HEK293 (cell line): Measurements from ENCODE around the gene RNU7-1.

ENCODE experiments used
- FEZF1 ChIP-seq: fragments of 450-650 bp; formaldehyde crosslinking; IDR thresholded peaks from 2 replicates; pipeline ENCODE4 v1.5.1; 2016; ENCODE audit warnings: missing biosample characterization, missing genetic modification characterization
- GLI2 ChIP-seq: fragments of 450-650 bp; formaldehyde crosslinking; IDR thresholded peaks from 2 replicates; pipeline ENCODE4; 2017; ENCODE audit warnings: missing biosample characterization, missing genetic modification characterization, low read depth, borderline replicate concordance
- KLF16 ChIP-seq: fragments of 450-650 bp; formaldehyde crosslinking; IDR thresholded peaks from 2 replicates; pipeline ENCODE4 v1.5.1; 2017; ENCODE audit warnings: missing biosample characterization, missing genetic modification characterization
- PRDM2 ChIP-seq: fragments of 450-650 bp; formaldehyde crosslinking; IDR thresholded peaks from 2 replicates; pipeline ENCODE4 v1.5.1; 2016; ENCODE audit warnings: missing biosample characterization, missing genetic modification characterization, borderline replicate concordance
- SP3 ChIP-seq: fragments of 450-650 bp; formaldehyde crosslinking; IDR thresholded peaks from 2 replicates; pipeline ENCODE4 v1.5.1; 2016; ENCODE audit warnings: missing biosample characterization, missing genetic modification characterization
- SP7 ChIP-seq: fragments of 450-650 bp; formaldehyde crosslinking; IDR thresholded peaks from 2 replicates; pipeline ENCODE4 v1.5.1; 2016; ENCODE audit warnings: missing biosample characterization, missing genetic modification characterization
- YY1 ChIP-seq: fragments of 450-650 bp; formaldehyde crosslinking; IDR thresholded peaks from 2 replicates; pipeline ENCODE4 v1.5.1; 2018; ENCODE audit warnings: missing biosample characterization, missing genetic modification characterization
- ZBTB11 ChIP-seq: fragments of 450-650 bp; formaldehyde crosslinking; conservative IDR thresholded peaks from 2 replicates; pipeline ENCODE4 v1.5.1; 2016; ENCODE audit warnings: low read depth, missing biosample characterization, missing genetic modification characterization
- ZFP3 ChIP-seq: fragments of 450-650 bp; formaldehyde crosslinking; IDR thresholded peaks from 2 replicates; pipeline ENCODE4 v1.5.1; 2016; ENCODE audit warnings: low read depth, missing biosample characterization, missing genetic modification characterization
- ZIC2 ChIP-seq: fragments of 450-650 bp; formaldehyde crosslinking; IDR thresholded peaks from 2 replicates; pipeline ENCODE4 v1.5.1; 2016; ENCODE audit warnings: missing biosample characterization, missing genetic modification characterization
- ZNF138 ChIP-seq: fragments of 450-650 bp; formaldehyde crosslinking; IDR thresholded peaks from 2 replicates; pipeline ENCODE4 v1.5.1; 2016; ENCODE audit warnings: missing biosample characterization, missing genetic modification characterization, borderline replicate concordance
- ZNF146 ChIP-seq: fragments of 450-650 bp; formaldehyde crosslinking; IDR thresholded peaks from 2 replicates; pipeline ENCODE4 v1.5.1; 2016; ENCODE audit warnings: missing biosample characterization, missing genetic modification characterization
- ZNF223 ChIP-seq: fragments of 450-650 bp; formaldehyde crosslinking; IDR thresholded peaks from 2 replicates; pipeline ENCODE4 v1.5.1; 2016; ENCODE audit warnings: missing biosample characterization, missing genetic modification characterization
- ZNF23 ChIP-seq: fragments of 450-650 bp; formaldehyde crosslinking; IDR thresholded peaks from 2 replicates; pipeline ENCODE4 v1.5.1; 2016; ENCODE audit warnings: missing biosample characterization, missing genetic modification characterization, borderline replicate concordance
- ZNF362 ChIP-seq: fragments of 450-650 bp; formaldehyde crosslinking; IDR thresholded peaks from 2 replicates; pipeline ENCODE4 v1.5.1; 2016; ENCODE audit warnings: missing biosample characterization, missing genetic modification characterization
- ZNF394 ChIP-seq: fragments of 450-650 bp; formaldehyde crosslinking; IDR thresholded peaks from 2 replicates; pipeline ENCODE4 v1.5.1; 2016; ENCODE audit warnings: missing biosample characterization, missing genetic modification characterization, mild to moderate bottlenecking, moderate library complexity, borderline replicate concordance
- ZNF426 ChIP-seq: fragments of 450-650 bp; formaldehyde crosslinking; IDR thresholded peaks from 2 replicates; pipeline ENCODE4 v1.5.1; 2017; ENCODE audit warnings: missing biosample characterization, missing genetic modification characterization, mild to moderate bottlenecking, inconsistent platforms, moderate library complexity
- ZNF449 ChIP-seq: fragments of 450-650 bp; formaldehyde crosslinking; IDR thresholded peaks from 2 replicates; pipeline ENCODE4 v1.5.1; 2017; ENCODE audit warnings: missing biosample characterization, mild to moderate bottlenecking, missing genetic modification characterization, moderate library complexity
- ZNF513 ChIP-seq: fragments of 450-650 bp; IDR thresholded peaks from 2 replicates; pipeline ENCODE4 v1.5.1; 2018; ENCODE audit warnings: missing biosample characterization, missing genetic modification characterization
- ZNF548 ChIP-seq: fragments of 450-650 bp; formaldehyde crosslinking; IDR thresholded peaks from 2 replicates; pipeline ENCODE4 v1.5.1; 2016; ENCODE audit warnings: missing biosample characterization, missing genetic modification characterization
- ZNF555 ChIP-seq: fragments of 450-650 bp; formaldehyde crosslinking; conservative IDR thresholded peaks from 2 replicates; pipeline ENCODE4 v1.5.1; 2017; ENCODE audit warnings: missing biosample characterization, mild to moderate bottlenecking, missing genetic modification characterization, inconsistent platforms
- ZNF660 ChIP-seq: fragments of 450-650 bp; IDR thresholded peaks from 2 replicates; pipeline ENCODE4 v1.5.1; 2018; ENCODE audit warnings: missing biosample characterization, mild to moderate bottlenecking, missing genetic modification characterization
- ZNF664 ChIP-seq: fragments of 450-650 bp; formaldehyde crosslinking; IDR thresholded peaks from 2 replicates; pipeline ENCODE4 v1.5.1; 2016; ENCODE audit warnings: missing biosample characterization, missing genetic modification characterization
- ZNF677 ChIP-seq: fragments of 450-650 bp; IDR thresholded peaks from 2 replicates; pipeline ENCODE4 v1.5.0; 2018; ENCODE audit warnings: missing biosample characterization, mild to moderate bottlenecking, missing genetic modification characterization, moderate library complexity
- ZNF830 ChIP-seq: fragments of 450-650 bp; IDR thresholded peaks from 2 replicates; pipeline ENCODE4 v1.5.0; 2018; ENCODE audit warnings: missing biosample characterization, missing genetic modification characterization, low read depth, mild to moderate bottlenecking, moderate library complexity

RNU7-1 gene

GRCh38 chr12:6961695-6962284 is 18.2 kb downstream of the RNU7-1 start (continued):
- TF ChIP-seq PRDM2 (tag by site-specific recombination): 0 out of 2 replicates have a peak, but pooled peaks have one; percentile 2
- no peak for TF ChIP-seq ZNF513 (tag by site-specific recombination)
- no peak for TF ChIP-seq ZNF548 (tag by site-specific recombination)
- TF ChIP-seq ZNF138 (tag by site-specific recombination): no peak
- TF ChIP-seq ZNF830 (tag by site-specific recombination): no peak
- TF ChIP-seq ZFP3: no peak
- no peak for TF ChIP-seq ZNF223 (tag by site-specific recombination)
- TF ChIP-seq FEZF1 (tag by site-specific recombination): 0 out of 2 replicates have a peak, but pooled peaks have one; percentile 4
- TF ChIP-seq ZNF449 (tag by site-specific recombination): peak; percentile 71; the same call in 1 of the 2 replicates
- peak; percentile 95 for TF ChIP-seq ZBTB11 (tag by site-specific recombination)
- TF ChIP-seq SP3 (tag by site-specific recombination): peak; percentile 11
- TF ChIP-seq ZNF555 (tag by site-specific recombination): no peak
- TF ChIP-seq ZNF677 (tag by site-specific recombination): 0 out of 2 replicates have a peak, but pooled peaks have one; percentile 28
- 0 out of 2 replicates have a peak, but pooled peaks have one; percentile 2 for TF ChIP-seq YY1 (tag by site-specific recombination)
- TF ChIP-seq ZNF23 (tag by site-specific recombination): no peak
- TF ChIP-seq ZNF660 (tag by site-specific recombination): peak; percentile 88
- no peak for TF ChIP-seq ZNF146 (tag by site-specific recombination)
- peak; percentile 65 for TF ChIP-seq SP7 (tag by site-specific recombination)
- TF ChIP-seq ZNF664: no peak
- TF ChIP-seq ZNF426 (tag by site-specific recombination): no peak
- TF ChIP-seq ZIC2 (tag by site-specific recombination): peak; percentile 66
- TF ChIP-seq KLF16 (tag by site-specific recombination): no peak; the same call in none of the 2 replicates
- peak; percentile 33; the same call in 1 of the 2 replicates for TF ChIP-seq ZNF394 (tag by site-specific recombination)
- no peak for TF ChIP-seq GLI2 (tag by site-specific recombination)
- no peak for TF ChIP-seq ZNF362 (tag by site-specific recombination)
